Measurements from ENCODE around the gene STMP1.
"Not testable (repeated sequence)": the region's sequence is repeated elsewhere in the genome, so short reads cannot be mapped to it uniquely, and the experiment has no call there.

Gene STMP1

GRCh38 chr7:135662373-135663114, at the start of gene STMP1:
TSS of gene STMP1 (plus strand) at chr7:135662514.
- peak; percentile 98 for DNase-seq

- DNase-seq: no peak
These were observed 46.2 kb upstream of the STMP1 start for GRCh38 chr7:135616136-135616535.

GRCh38 chr7:135617781-135618180, 44.5 kb upstream of the STMP1 start:
- no peak for DNase-seq

GRCh38 chr7:135618510-135618909, 43.8 kb upstream of the STMP1 start:
- DNase-seq: no peak

- no peak for DNase-seq
These were observed 41.9 kb upstream of the STMP1 start for GRCh38 chr7:135620447-135620846.

GRCh38 chr7:135620980-135621850, 41.1 kb upstream of the STMP1 start:
- no peak for DNase-seq

GRCh38 chr7:135634191-135634878, 28.0 kb upstream of the STMP1 start:
- no peak for DNase-seq

- not testable (repeated sequence) for DNase-seq
These were observed 22.6 kb upstream of the STMP1 start for GRCh38 chr7:135639690-135640089.

- no peak for DNase-seq
These were observed 18.2 kb upstream of the STMP1 start for GRCh38 chr7:135644154-135644553.

- DNase-seq: no peak
These were observed 17.6 kb upstream of the STMP1 start for GRCh38 chr7:135644729-135645128.

- no peak for DNase-seq
These were observed 16.9 kb upstream of the STMP1 start for GRCh38 chr7:135645296-135645904.

GRCh38 chr7:135647755-135648154, 14.6 kb upstream of the STMP1 start:
- DNase-seq: no peak

GRCh38 chr7:135648235-135648634, 14.1 kb upstream of the STMP1 start:
- no peak for DNase-seq

GRCh38 chr7:135650831-135651573, 11.3 kb upstream of the STMP1 start:
- no peak for DNase-seq

- no peak for DNase-seq
These were observed 8.8 kb upstream of the STMP1 start for GRCh38 chr7:135653340-135654080.

GRCh38 chr7:135658564-135658963, 3.8 kb upstream of the STMP1 start:
- DNase-seq: no peak

- no peak for DNase-seq
These were observed 3.0 kb upstream of the STMP1 start for GRCh38 chr7:135659159-135659846.

- DNase-seq: no peak
These were observed 797 bp upstream of the STMP1 start for GRCh38 chr7:135661311-135662122.

GRCh38 chr7:135662123-135662372, 266 bp upstream of the STMP1 start:
- DNase-seq: no peak

- no peak for DNase-seq
These were observed 1.8 kb downstream of the STMP1 start for GRCh38 chr7:135664046-135664589.
